ENCODE measurements around the gene PANK2.

DNA sequence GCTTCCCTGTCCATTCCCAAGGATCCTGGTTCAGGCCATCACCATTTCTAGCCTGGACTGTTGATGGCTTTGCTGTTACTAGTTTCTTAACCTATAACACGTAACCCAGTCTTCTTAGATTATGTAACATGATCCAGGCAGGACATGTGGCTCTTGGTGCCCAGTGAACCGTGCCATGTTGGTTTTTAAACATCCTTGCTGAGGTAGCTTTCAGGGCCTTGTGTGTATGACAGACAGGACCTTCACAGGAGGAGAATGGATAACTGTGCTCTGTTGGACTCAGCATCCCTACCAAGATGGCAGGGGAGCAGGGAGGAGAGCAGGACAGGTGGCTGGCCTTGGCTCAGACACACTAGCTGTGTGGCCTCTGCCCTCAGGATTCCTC, 46.8 kb downstream of the PANK2 start:
- TF ChIP-seq, protein P1, sequence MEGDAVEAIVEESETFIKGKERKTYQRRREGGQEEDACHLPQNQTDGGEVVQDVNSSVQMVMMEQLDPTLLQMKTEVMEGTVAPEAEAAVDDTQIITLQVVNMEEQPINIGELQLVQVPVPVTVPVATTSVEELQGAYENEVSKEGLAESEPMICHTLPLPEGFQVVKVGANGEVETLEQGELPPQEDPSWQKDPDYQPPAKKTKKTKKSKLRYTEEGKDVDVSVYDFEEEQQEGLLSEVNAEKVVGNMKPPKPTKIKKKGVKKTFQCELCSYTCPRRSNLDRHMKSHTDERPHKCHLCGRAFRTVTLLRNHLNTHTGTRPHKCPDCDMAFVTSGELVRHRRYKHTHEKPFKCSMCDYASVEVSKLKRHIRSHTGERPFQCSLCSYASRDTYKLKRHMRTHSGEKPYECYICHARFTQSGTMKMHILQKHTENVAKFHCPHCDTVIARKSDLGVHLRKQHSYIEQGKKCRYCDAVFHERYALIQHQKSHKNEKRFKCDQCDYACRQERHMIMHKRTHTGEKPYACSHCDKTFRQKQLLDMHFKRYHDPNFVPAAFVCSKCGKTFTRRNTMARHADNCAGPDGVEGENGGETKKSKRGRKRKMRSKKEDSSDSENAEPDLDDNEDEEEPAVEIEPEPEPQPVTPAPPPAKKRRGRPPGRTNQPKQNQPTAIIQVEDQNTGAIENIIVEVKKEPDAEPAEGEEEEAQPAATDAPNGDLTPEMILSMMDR (IDR thresholded peaks at IDR 0.05) = no peak
- no peak for TF ChIP-seq GABPB1 (CRISPR knock-in tag; IDR thresholded peaks at IDR 0.05)
